GM18868 (cell line): ENCODE data around the gene PIK3CA.
"Not testable (repeated sequence)": the region's sequence is repeated elsewhere in the genome, so short reads cannot be mapped to it uniquely, and the experiment has no call there.

Source experiments
- ATAC-seq: cut with Tn5 transposase; IDR thresholded peaks from one replicate; pipeline ENCODE4 v1.9.1; 2021; ENCODE audit warnings: mild to moderate bottlenecking, moderate library complexity; ENCODE audit not compliant: unreplicated experiment

PIK3CA gene

GRCh38 chr3:179196098-179196497 is 47.9 kb downstream of the PIK3CA start:
- ATAC-seq = peak; percentile 89

- ATAC-seq = no peak
Measured at GRCh38 chr3:179196700-179197099, 48.5 kb downstream of the PIK3CA start.

GRCh38 chr3:179200790-179201189 is 52.6 kb downstream of the PIK3CA start:
- no peak for ATAC-seq

GRCh38 chr3:179215550-179215949 is 67.4 kb downstream of the PIK3CA start:
- not testable (repeated sequence) for ATAC-seq

- ATAC-seq = not testable (repeated sequence)
Measured at GRCh38 chr3:179218213-179218612, 70.1 kb downstream of the PIK3CA start.

GRCh38 chr3:179223548-179223947 is 75.4 kb downstream of the PIK3CA start:
- ATAC-seq = no peak

GRCh38 chr3:179224584-179224983 is 76.4 kb downstream of the PIK3CA start:
- peak; percentile 67 for ATAC-seq

- no peak for ATAC-seq
Measured at GRCh38 chr3:179227349-179227748, 79.2 kb downstream of the PIK3CA start.

GRCh38 chr3:179229177-179229576 is 81.0 kb downstream of the PIK3CA start:
- no peak for ATAC-seq

- no peak for ATAC-seq
Measured at GRCh38 chr3:179233043-179233442, 84.9 kb downstream of the PIK3CA start.

- ATAC-seq = no peak
Measured at GRCh38 chr3:179234199-179234598, 86.0 kb downstream of the PIK3CA start.

- ATAC-seq = peak; percentile 88
Measured at GRCh38 chr3:179236669-179237301, 88.6 kb downstream of the PIK3CA start.

- ATAC-seq = not testable (repeated sequence)
Measured at GRCh38 chr3:179240299-179240698, 92.1 kb downstream of the PIK3CA start.

- ATAC-seq = not testable (repeated sequence)
Measured at GRCh38 chr3:179242859-179243258, 94.7 kb downstream of the PIK3CA start.

- no peak for ATAC-seq
Measured at GRCh38 chr3:179244878-179245277, 96.7 kb downstream of the PIK3CA start.

GRCh38 chr3:179247289-179248015 is 99.3 kb downstream of the PIK3CA start:
- no peak for ATAC-seq

GRCh38 chr3:179250803-179251476 is 102.8 kb downstream of the PIK3CA start, which contains the start of gene KCNMB3:
Gene KCNMB3 (minus strand): TSS chr3:179251114. CDS start chr3:179250990, 124 bp downstream.
- ATAC-seq = no peak

GRCh38 chr3:179256813-179257212 is 108.7 kb downstream of the PIK3CA start:
- ATAC-seq = no peak

- ATAC-seq = not testable (repeated sequence)
Measured at GRCh38 chr3:179257742-179258141, 109.6 kb downstream of the PIK3CA start.

GRCh38 chr3:179258820-179259219 is 110.7 kb downstream of the PIK3CA start:
- ATAC-seq = no peak

- not testable (repeated sequence) for ATAC-seq
Measured at GRCh38 chr3:179259959-179260756, 112.0 kb downstream of the PIK3CA start.
